Suprapubic skin (tissue), 3 donors: ENCODE measurements around the gene KCNT1.

Source experiments
- POLR2AphosphoS5 ChIP-seq, 3 donors: sonication (generic); formaldehyde crosslinking; IDR thresholded peaks; one replicate each; pipeline ENCODE4 v1.6.1; 2017; ENCODE audit warnings: antibody characterized with exemption in 3 of 3
- TF ChIP-seq, protein P1 (sequence below), 2 donors: fragments of 200-600 bp in 1 of 2; fragments of 450-650 bp in 1 of 2; sonication (generic) in 1 of 2; IDR thresholded peaks; one replicate each; pipeline ENCODE4 v1.5.1; 2016 to 2019; ENCODE audit warnings: antibody characterized with exemption in 2 of 2, mild to moderate bottlenecking in 1 of 2, moderate library complexity in 1 of 2

DNA sequence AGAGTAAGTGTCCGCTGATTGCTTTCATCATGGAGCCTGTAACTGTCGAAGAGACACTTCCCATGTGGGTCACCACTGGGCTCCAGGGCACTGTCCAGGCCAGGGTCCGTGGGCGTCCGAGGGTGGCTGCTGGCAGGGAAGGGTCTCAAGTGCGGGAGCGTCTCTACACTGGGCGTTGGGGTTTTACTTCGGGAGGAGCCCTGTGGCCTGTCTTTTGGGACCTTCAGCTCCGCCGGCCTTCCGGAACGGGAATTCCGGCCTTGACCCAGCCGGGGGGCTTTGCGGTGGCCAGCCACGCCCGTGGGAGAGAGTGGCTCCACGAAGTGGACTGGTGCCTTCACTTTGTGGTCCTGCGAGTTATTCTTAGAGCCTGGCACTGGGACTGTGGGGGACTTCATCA, 119.1 kb downstream of the KCNT1 start:
- TF ChIP-seq POLR2AphosphoS5 (IDR thresholded peaks at IDR 0.05) = no peak
- TF ChIP-seq, protein P1, sequence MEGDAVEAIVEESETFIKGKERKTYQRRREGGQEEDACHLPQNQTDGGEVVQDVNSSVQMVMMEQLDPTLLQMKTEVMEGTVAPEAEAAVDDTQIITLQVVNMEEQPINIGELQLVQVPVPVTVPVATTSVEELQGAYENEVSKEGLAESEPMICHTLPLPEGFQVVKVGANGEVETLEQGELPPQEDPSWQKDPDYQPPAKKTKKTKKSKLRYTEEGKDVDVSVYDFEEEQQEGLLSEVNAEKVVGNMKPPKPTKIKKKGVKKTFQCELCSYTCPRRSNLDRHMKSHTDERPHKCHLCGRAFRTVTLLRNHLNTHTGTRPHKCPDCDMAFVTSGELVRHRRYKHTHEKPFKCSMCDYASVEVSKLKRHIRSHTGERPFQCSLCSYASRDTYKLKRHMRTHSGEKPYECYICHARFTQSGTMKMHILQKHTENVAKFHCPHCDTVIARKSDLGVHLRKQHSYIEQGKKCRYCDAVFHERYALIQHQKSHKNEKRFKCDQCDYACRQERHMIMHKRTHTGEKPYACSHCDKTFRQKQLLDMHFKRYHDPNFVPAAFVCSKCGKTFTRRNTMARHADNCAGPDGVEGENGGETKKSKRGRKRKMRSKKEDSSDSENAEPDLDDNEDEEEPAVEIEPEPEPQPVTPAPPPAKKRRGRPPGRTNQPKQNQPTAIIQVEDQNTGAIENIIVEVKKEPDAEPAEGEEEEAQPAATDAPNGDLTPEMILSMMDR (IDR thresholded peaks at IDR 0.05) = no peak
